Measurements from ENCODE around the gene MOBP.
"Not testable (repeated sequence)": the region's sequence is repeated elsewhere in the genome, so short reads cannot be mapped to it uniquely, and the experiment has no call there.

MOBP gene, protein sequence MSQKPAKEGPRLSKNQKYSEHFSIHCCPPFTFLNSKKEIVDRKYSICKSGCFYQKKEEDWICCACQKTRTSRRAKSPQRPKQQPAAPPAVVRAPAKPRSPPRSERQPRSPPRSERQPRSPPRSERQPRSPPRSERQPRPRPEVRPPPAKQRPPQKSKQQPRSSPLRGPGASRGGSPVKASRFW

DNA sequence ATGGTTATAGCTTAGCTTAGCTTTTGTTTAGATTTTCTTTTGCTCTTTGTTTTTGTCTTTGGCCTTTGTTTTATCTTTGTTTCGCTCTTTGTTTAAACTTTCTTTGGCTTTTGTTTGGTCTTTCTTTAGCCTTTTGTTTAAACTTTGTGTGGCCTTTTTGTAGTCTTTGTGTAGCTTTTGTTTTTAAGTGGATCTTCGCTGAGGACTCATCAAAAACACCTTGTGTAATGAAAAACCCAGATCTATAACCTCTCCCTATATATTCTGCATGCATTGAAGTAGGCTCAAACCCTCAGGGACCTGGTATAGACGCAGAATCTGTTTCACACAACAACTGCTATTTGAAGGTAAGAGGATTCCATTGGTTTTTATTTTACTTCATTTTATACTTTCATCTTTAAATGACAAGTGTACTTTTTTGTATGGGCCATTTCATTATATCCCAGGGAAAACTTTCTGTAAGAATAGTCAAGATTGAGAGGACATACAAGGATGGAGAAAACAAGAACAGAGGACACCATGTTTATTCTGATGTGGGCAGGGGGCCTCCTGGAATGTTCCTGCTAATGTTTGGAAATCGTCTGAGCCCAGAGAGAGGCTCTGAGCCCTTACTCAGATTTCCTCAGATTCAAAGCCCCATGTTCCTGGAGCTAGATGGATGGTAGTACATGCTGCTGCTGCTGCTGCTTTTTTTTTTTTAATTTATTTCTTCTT is at the start of gene MOBP:
MOBP (plus strand) TSS at position 287 of the 714 bp plus-strand sequence. CDS start 34,390 bp downstream, outside the sequence.
- TF ChIP-seq, protein P1, sequence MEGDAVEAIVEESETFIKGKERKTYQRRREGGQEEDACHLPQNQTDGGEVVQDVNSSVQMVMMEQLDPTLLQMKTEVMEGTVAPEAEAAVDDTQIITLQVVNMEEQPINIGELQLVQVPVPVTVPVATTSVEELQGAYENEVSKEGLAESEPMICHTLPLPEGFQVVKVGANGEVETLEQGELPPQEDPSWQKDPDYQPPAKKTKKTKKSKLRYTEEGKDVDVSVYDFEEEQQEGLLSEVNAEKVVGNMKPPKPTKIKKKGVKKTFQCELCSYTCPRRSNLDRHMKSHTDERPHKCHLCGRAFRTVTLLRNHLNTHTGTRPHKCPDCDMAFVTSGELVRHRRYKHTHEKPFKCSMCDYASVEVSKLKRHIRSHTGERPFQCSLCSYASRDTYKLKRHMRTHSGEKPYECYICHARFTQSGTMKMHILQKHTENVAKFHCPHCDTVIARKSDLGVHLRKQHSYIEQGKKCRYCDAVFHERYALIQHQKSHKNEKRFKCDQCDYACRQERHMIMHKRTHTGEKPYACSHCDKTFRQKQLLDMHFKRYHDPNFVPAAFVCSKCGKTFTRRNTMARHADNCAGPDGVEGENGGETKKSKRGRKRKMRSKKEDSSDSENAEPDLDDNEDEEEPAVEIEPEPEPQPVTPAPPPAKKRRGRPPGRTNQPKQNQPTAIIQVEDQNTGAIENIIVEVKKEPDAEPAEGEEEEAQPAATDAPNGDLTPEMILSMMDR (IDR thresholded peaks at IDR 0.05; ENCODE audit: low read depth, low read length, missing control alignments): no peak
- H3K27me3 ChIP-seq (replicated peaks): no peaks in the 10 kb centered on the region
- H3K36me3 ChIP-seq (replicated peaks): no peaks in the 10 kb centered on the region
- no peak for DNase-seq
- in situ Hi-C loops (cut with HindIII; ENCODE audit: low pct_ligation_motif_present, low sequenced_read_pairs): no loop called here
- no peak within 1 kb of the TSS for H3K4me3 ChIP-seq (ENCODE audit: low read depth, low read length)
- no peak within 1 kb of the TSS for H3K27ac ChIP-seq

- H3K27ac ChIP-seq; in situ Hi-C loops (cut with HindIII; ENCODE audit: low pct_ligation_motif_present, low sequenced_read_pairs); DNase-seq; H3K27me3 ChIP-seq (replicated peaks); H3K4me3 ChIP-seq (ENCODE audit: low read depth, low read length): not testable (repeated sequence)
- peaks cover 12% of the 10 kb centered on the region for H3K36me3 ChIP-seq (replicated peaks)
Observed at GRCh38 chr3:39418556-39419225, 48.8 kb upstream of the MOBP start.

GRCh38 chr3:39419742-39420315 is 47.7 kb upstream of the MOBP start:
- in situ Hi-C loops (cut with HindIII; ENCODE audit: low pct_ligation_motif_present, low sequenced_read_pairs): no loop called here
- Histone ChIP-seq H3K4me3 (ENCODE audit: low read depth, low read length) (no peak overlapping the region), H3K27me3 (replicated peaks) (no peaks in the 10 kb centered on the region), H3K27ac (no peak overlapping the region), H3K36me3 (replicated peaks) (peaks cover under 1% of the 10 kb centered on the region)
- TF ChIP-seq, protein P1 (IDR thresholded peaks at IDR 0.05; ENCODE audit: low read depth, low read length, missing control alignments): no peak
- DNase-seq: no peak

DNA sequence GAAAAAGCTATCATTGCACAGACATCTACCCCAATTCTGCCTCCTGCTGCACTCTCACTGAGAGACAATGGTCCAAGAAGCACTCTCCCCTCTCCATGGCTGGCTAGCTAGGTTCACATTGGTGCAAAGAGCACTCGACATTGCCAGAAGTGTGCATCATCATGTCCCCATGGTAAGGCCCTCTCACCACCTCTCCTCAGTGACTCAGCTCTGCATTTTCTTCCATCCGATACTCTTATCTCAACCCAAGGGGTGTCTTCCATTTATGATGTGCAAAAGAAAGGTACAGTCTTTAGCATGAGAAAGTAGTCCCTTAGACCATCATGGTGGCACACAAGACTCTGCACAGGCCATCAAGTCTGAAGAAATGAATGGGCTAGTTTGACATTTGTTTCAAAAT is 46.9 kb upstream of the MOBP start:
- TF ChIP-seq, protein P1 (IDR thresholded peaks at IDR 0.05; ENCODE audit: low read depth, low read length, missing control alignments): no peak
- in situ Hi-C loops (cut with HindIII; ENCODE audit: low pct_ligation_motif_present, low sequenced_read_pairs): no loop called here
- Histone ChIP-seq H3K36me3 (replicated peaks) (no peaks in the 10 kb centered on the region), H3K4me3 (ENCODE audit: low read depth, low read length) (no peak overlapping the region), H3K27me3 (replicated peaks) (no peaks in the 10 kb centered on the region), H3K27ac (no peak overlapping the region)
- no peak for DNase-seq

- Histone ChIP-seq H3K27me3 (replicated peaks) (no peaks in the 10 kb centered on the region), H3K4me3 (ENCODE audit: low read depth, low read length) (no peak overlapping the region), H3K27ac (no peak overlapping the region), H3K36me3 (replicated peaks) (no peaks in the 10 kb centered on the region)
- in situ Hi-C loops (cut with HindIII; ENCODE audit: low pct_ligation_motif_present, low sequenced_read_pairs): no loop called here
- TF ChIP-seq, protein P1 (IDR thresholded peaks at IDR 0.05; ENCODE audit: low read depth, low read length, missing control alignments): no peak
- DNase-seq: no peak
Observed at GRCh38 chr3:39423436-39423970, 44.0 kb upstream of the MOBP start.

DNA sequence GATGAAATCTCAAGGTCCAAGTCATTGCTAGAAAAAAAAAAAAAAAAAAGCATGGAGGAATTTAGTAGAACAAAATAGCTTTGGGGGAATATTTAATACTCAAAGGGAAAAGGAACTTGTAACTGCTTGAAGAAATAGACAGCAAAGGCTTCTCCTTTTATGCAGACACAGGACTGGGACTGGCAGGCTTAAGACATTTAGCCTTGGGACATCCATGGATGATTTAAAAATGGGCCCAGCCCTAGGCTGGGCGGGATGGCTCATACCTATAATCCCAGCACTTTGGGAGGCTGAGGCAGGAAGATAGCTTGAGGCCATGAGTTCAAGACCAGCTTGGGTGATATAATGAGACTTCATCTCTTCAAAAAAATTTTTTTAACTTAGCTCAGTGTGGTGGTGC is 41.2 kb upstream of the MOBP start:
- in situ Hi-C loops (cut with HindIII; ENCODE audit: low pct_ligation_motif_present, low sequenced_read_pairs): no loop called here
- Histone ChIP-seq H3K27ac (no peak overlapping the region), H3K4me3 (ENCODE audit: low read depth, low read length) (no peak overlapping the region), H3K36me3 (replicated peaks) (no peaks in the 10 kb centered on the region), H3K27me3 (replicated peaks) (no peaks in the 10 kb centered on the region)
- no peak for DNase-seq
- TF ChIP-seq, protein P1 (IDR thresholded peaks at IDR 0.05; ENCODE audit: low read depth, low read length, missing control alignments): no peak

All from brain microvascular endothelial cell (primary cell).